ENCODE results near the gene HPF1.
"Not testable (repeated sequence)": the region's sequence is repeated elsewhere in the genome, so short reads cannot be mapped to it uniquely, and the experiment has no call there.

HPF1 gene

GRCh38 chr4:169757575-169758184, at the start of gene HPF1:
HPF1 (minus strand) TSS chr4:169757944; CDS start chr4:169757877, 67 bp downstream.
- peak; percentile 78 to 86 for DNase-seq

- DNase-seq: not testable (repeated sequence)
Measured at GRCh38 chr4:169806770-169807169, 49.0 kb upstream of the HPF1 start.

GRCh38 chr4:169803413-169803812, 45.7 kb upstream of the HPF1 start:
- no peak for DNase-seq

- no peak for DNase-seq
Measured at GRCh38 chr4:169802873-169803272, 45.1 kb upstream of the HPF1 start.

- DNase-seq: no peak
Measured at GRCh38 chr4:169800541-169800940, 42.8 kb upstream of the HPF1 start.

GRCh38 chr4:169799260-169799659, 41.5 kb upstream of the HPF1 start:
- peak in 1 of 2 experiments; percentile 2 for DNase-seq

GRCh38 chr4:169795585-169795984, 37.8 kb upstream of the HPF1 start:
- DNase-seq: no peak

- peak; percentile 50 to 82 for DNase-seq
Measured at GRCh38 chr4:169791527-169792156, 33.9 kb upstream of the HPF1 start.

GRCh38 chr4:169791062-169791461, 33.3 kb upstream of the HPF1 start:
- no peak for DNase-seq

GRCh38 chr4:169774466-169775445, 17.0 kb upstream of the HPF1 start:
- peak in 1 of 2 experiments; percentile 4 for DNase-seq

GRCh38 chr4:169773889-169774288, 16.1 kb upstream of the HPF1 start:
- DNase-seq: no peak

- DNase-seq: not testable (repeated sequence)
Measured at GRCh38 chr4:169771556-169772080, 13.9 kb upstream of the HPF1 start.

- DNase-seq: no peak
Measured at GRCh38 chr4:169770416-169770815, 12.7 kb upstream of the HPF1 start.

GRCh38 chr4:169768385-169768784, 10.6 kb upstream of the HPF1 start:
- no peak for DNase-seq

- no peak for DNase-seq
Measured at GRCh38 chr4:169766741-169767140, 9.0 kb upstream of the HPF1 start.

- DNase-seq: no peak
Measured at GRCh38 chr4:169765835-169766234, 8.1 kb upstream of the HPF1 start.

- no peak for DNase-seq
Measured at GRCh38 chr4:169761846-169762245, 4.1 kb upstream of the HPF1 start.

- DNase-seq: no peak
Measured at GRCh38 chr4:169758401-169758962, 738 bp upstream of the HPF1 start.

GRCh38 chr4:169756971-169757574, 671 bp downstream of the HPF1 start:
- DNase-seq: no peak

GRCh38 chr4:169745291-169745690, 12.5 kb downstream of the HPF1 start:
- DNase-seq: no peak

- DNase-seq: no peak
Measured at GRCh38 chr4:169744601-169745000, 13.1 kb downstream of the HPF1 start.

- DNase-seq: no peak
Measured at GRCh38 chr4:169741569-169741968, 16.2 kb downstream of the HPF1 start.
